Erythroblast (primary cell): ENCODE results near the gene C12orf57.

ENCODE experiments used
- GATA1 ChIP-seq: IDR thresholded peaks from 2 replicates; pipeline ENCODE4 v1.6.1; 2011; ENCODE audit warnings: low read depth, mild to moderate bottlenecking, control low read depth, low read length, moderate library complexity
- POLR2A ChIP-seq: IDR thresholded peaks from 2 replicates; pipeline ENCODE4 v1.6.1; 2011; ENCODE audit warnings: mild to moderate bottlenecking, low read length

DNA sequence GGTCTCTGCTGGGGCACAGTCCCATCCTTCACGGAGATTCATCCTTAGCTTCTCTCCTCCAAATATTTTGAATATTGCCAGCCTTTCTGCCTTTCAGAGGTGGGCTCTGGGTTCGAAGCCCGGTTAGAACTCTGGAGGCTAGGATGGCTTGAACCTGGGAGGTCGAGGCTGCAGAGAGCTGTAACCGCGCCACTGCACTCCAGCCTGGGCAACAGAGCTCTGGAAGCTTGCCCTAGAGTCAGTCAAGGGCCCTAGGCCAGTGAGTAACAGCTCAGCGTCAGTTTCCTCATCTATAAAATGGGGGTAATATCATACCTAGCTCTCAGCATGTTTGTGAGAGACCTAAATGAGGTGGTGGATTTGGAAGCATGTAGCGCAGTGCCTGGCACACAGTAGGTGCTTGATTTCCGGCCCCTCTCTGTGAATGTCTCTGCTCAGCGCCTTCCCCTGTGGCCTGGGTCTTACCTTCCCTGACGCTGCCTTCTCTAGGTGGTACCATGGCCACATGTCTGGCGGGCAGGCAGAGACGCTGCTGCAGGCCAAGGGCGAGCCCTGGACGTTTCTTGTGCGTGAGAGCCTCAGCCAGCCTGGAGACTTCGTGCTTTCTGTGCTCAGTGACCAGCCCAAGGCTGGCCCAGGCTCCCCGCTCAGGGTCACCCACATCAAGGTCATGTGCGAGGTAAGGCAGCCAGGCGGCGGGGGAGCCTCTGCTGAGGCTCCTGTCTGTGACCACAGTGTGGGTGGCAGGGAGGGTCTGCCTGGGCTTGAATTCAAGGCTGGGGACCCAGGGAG, 10.7 kb downstream of the C12orf57 start:
- TF ChIP-seq POLR2A: no peak
- TF ChIP-seq GATA1: no peak
